ENCODE results near the gene CDCA4. TPM values are rescaled to one million over a fixed set of nuclear protein-coding genes. Genes with fewer than 3 reads are reported as not detected.
"Not testable (repeated sequence)": the region's sequence is repeated elsewhere in the genome, so short reads cannot be mapped to it uniquely, and the experiment has no call there.

CDCA4 gene
- total RNA-seq, 4 donors from 2014 or later = 27.7 to 38.6 (median 35.8) TPM

DNA sequence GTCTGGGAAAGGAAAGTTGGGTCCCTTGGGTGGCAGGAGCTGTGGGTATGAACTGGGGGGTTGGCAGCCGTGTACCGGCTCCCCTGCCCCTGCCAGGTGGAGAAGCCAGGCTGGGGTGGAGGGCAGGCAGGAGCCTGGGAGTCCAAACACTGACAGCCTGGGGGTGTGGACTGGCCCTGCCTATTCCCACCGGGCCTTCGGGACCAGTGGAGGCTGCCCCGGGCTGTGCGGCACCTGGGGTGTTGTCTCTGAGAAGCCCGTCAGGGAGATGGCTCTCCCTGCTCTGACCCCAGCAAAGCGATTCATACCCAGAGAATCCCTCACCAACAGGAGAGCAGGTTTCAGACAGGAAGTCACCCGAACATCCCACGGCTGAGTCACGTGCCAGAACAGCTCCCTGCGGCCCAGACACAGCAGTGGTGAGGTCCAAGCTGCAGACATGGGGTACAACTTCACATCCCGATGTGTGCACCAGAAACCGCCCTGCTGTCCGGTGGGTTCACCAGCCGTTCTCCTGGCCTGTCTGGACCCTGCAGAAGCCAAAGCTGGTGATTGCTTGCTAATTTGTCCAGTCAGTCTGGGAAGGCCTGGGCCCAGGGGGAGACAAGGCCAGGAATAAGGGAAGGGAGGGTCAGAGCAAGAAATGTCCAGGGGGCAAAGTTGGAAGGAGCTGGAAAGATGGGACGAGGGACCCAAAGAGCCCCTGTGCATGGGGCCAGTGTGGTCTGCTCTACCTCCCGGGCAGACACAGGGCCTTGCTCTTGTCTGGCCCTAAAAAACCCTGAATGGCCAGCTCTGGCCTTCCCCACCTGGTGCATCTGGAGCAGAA is 46.5 kb upstream of the CDCA4 start:
- 72% methylated on average over 11 of the region's 18 CpGs for WGBS
- H3K4me1 ChIP-seq = peaks cover 8% of the 10 kb centered on the region
- H3K9me3 ChIP-seq = no peaks in the 10 kb centered on the region
- peaks cover 7% of the 10 kb centered on the region for H3K27me3 ChIP-seq
- no peaks in the 10 kb centered on the region for H3K36me3 ChIP-seq
- no peak for DNase-seq (ENCODE audit: low spot score in 2 of 2)
- TF ChIP-seq EP300 (IDR thresholded peaks at IDR 0.05) (no peak), POLR2AphosphoS5 (IDR thresholded peaks at IDR 0.05) (no peak), POLR2A (IDR thresholded peaks at IDR 0.05) (no peak)
- TF ChIP-seq, protein P1, sequence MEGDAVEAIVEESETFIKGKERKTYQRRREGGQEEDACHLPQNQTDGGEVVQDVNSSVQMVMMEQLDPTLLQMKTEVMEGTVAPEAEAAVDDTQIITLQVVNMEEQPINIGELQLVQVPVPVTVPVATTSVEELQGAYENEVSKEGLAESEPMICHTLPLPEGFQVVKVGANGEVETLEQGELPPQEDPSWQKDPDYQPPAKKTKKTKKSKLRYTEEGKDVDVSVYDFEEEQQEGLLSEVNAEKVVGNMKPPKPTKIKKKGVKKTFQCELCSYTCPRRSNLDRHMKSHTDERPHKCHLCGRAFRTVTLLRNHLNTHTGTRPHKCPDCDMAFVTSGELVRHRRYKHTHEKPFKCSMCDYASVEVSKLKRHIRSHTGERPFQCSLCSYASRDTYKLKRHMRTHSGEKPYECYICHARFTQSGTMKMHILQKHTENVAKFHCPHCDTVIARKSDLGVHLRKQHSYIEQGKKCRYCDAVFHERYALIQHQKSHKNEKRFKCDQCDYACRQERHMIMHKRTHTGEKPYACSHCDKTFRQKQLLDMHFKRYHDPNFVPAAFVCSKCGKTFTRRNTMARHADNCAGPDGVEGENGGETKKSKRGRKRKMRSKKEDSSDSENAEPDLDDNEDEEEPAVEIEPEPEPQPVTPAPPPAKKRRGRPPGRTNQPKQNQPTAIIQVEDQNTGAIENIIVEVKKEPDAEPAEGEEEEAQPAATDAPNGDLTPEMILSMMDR (IDR thresholded peaks at IDR 0.05) = no peak
- H3K4me3 ChIP-seq = no peak overlapping the region
- no peak overlapping the region for H3K27ac ChIP-seq

DNA sequence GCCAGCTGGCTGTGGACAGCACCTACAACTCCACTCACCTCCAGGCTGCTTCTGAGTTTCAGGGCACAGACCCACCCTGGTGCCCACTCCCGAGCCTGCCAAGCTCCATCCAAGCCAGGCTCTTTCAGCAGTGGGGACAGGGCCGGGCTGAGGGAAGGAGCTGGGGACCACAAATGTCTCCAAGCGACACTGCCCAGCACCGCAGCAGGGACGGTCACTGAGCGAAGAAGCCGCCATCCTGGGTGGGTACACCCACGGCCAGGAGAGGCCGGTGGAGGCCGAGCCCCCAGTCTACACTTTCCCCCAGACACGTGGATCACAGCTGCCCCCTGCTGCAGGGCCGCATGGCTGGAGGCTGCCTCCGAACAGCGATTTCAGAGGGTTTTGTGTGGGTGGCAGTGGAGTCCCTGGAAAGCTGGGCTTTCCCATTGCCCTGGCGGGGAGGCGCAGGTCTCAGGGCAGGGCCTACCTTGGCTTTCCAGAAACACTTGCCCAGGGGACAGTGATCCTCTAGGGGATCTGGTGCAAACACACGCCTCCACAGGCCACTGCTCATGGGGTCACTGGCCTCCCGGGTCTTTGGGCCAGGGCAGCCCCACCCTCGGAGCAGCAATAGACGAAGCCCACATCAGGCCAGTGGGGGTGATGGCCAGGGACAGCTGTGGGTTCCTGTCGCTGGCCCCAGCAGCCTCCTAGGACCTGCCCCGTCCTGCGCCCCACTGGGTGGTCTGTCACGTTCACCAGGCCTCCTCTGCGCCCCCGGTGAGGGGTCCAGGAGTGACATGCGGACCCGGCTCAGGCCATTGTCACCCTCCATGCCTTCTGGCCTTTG is 45.6 kb upstream of the CDCA4 start:
- TF ChIP-seq POLR2A (IDR thresholded peaks at IDR 0.05) = no peak
- TF ChIP-seq EP300 (IDR thresholded peaks at IDR 0.05) = no peak
- TF ChIP-seq POLR2AphosphoS5 (IDR thresholded peaks at IDR 0.05) = no peak
- TF ChIP-seq, protein P1 (IDR thresholded peaks at IDR 0.05) = no peak
- Histone ChIP-seq H3K36me3 (no peaks in the 10 kb centered on the region), H3K4me3 (no peak overlapping the region), H3K4me1 (peaks cover 8% of the 10 kb centered on the region), H3K9me3 (no peaks in the 10 kb centered on the region), H3K27me3 (peaks cover 1% of the 10 kb centered on the region), H3K27ac (no peak overlapping the region)
- WGBS = 80% methylated on average over 5 of the region's 28 CpGs
- DNase-seq (ENCODE audit: low spot score in 2 of 2) = peak; percentile 67 to 76

DNA sequence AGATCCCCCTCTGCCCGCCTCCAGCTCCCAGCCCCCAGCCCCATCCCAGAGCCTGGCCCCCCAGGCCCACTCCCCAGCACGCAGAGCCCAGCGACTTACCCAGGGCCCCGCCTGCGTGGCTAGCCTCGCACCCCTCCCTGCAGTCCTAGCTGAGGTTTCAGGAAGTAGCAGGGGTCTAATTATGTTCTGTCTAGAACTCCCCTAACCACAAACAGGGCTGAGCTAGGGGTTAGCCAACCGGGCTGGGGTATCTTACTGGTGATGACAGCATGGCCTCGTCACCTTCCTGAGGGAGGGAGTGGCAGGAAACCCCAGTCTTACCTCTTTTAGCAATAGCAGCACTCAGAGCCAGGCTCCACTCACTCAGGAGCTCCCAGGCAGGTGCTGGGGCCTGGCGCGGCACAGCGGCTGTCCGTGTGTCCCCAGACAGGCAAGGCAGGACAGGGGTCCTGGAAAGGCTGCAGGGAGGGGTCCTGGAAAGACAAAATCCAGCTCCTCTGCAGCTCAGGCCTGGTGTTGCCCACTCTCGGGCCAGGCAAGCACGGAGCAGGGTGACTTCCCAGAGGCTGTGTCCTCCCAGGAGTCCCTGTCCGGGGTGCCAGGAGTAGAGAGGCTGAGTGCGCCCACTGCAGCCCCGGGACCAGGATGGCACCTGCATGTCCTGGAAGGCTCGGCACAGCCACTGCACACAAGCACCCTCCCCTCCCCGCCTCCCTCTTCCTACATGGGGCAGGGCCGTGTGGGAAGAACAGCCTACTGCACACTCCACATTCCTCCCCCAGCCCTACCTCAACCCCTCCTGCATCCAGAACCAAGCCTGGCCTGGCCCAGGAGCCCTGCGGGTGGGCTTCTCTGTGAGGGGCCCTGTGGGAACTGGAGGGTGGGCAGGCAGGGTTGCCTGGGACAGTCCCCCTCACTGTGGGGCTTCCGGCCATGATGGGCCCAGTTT is 44.7 kb upstream of the CDCA4 start, which contains the start of gene GPR132:
Gene GPR132, minus strand, starts transcription at position 151 of the 949 bp plus-strand sequence. CDS start 10,010 bp downstream, outside the sequence.
- no peaks in the 10 kb centered on the region for H3K36me3 ChIP-seq
- no peaks in the 10 kb centered on the region for H3K9me3 ChIP-seq
- 39% methylated on average over 7 of the region's 22 CpGs for WGBS
- peak in 1 of 2 donors; percentile 67 for TF ChIP-seq POLR2A (IDR thresholded peaks at IDR 0.05)
- TF ChIP-seq, protein P1 (IDR thresholded peaks at IDR 0.05) = no peak
- H3K27ac ChIP-seq = peak within 1 kb of the TSS; percentile 46
- peak; percentile 77 to 82 for DNase-seq (ENCODE audit: low spot score in 2 of 2)
- H3K4me1 ChIP-seq = peaks cover 8% of the 10 kb centered on the region
- H3K27me3 ChIP-seq = no peaks in the 10 kb centered on the region
- H3K4me3 ChIP-seq = peak within 1 kb of the TSS; percentile 36

DNA sequence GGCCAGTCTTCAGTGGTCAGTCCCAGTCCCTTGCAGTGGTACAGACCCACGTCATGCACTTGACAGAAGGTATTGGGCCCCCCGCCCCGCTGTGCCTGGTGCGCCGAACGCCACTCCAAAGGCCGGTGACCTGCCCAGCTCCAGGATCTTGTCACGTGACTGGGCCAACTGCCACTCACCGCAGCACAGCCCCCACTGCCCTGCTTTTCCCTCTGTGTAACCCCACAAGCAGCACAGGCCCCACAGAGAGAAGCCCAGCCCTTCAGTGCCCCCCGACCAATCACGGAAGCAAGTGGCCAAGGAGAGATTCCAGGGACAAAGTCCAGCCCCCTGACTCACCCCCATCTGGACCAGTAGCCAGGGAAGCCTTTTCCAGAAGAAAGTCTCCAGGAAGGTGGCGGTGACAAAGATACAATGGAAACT is 43.8 kb upstream of the CDCA4 start:
- Histone ChIP-seq H3K27me3 (no peaks in the 10 kb centered on the region), H3K4me1 (peaks cover 15% of the 10 kb centered on the region), H3K27ac (peak overlapping the region; percentile 46), H3K4me3 (peak overlapping the region; percentile 36), H3K9me3 (no peaks in the 10 kb centered on the region), H3K36me3 (no peaks in the 10 kb centered on the region)
- TF ChIP-seq POLR2A (IDR thresholded peaks at IDR 0.05) = no peak
- no peak for TF ChIP-seq POLR2AphosphoS5 (IDR thresholded peaks at IDR 0.05)
- 71% methylated on average over 12 of the region's 12 CpGs for WGBS
- peak in 1 of 2 donors; percentile 65 for DNase-seq (ENCODE audit: low spot score in 2 of 2)

DNA sequence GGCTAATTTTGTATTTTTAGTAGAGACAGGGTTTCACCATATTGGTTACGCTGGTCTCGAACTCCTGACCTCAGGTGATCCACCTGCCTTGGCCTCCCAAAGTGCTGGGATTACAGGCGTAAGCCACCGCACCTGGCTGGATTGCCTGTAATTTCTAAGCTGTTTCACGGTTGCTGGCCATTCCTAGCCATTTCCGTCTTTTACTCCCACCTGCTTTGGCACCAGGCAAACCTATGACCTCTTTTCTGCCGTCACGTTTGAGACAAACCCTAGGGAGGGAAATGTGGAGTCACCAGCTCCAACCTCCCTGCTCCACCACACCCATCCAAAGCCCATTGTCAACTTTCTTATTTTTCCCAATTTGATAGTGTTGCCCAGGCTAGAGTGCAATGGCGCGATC is 43.1 kb upstream of the CDCA4 start:
- TF ChIP-seq, protein P1 (IDR thresholded peaks at IDR 0.05) = no peak
- TF ChIP-seq POLR2AphosphoS5 (IDR thresholded peaks at IDR 0.05) = no peak
- no peak for TF ChIP-seq EP300 (IDR thresholded peaks at IDR 0.05)
- H3K4me3 ChIP-seq = peak overlapping the region; percentile 36
- peak overlapping the region; percentile 46 for H3K27ac ChIP-seq
- H3K27me3 ChIP-seq = no peaks in the 10 kb centered on the region
- H3K9me3 ChIP-seq = no peaks in the 10 kb centered on the region
- 79% methylated on average over 10 of the region's 10 CpGs for WGBS
- no peaks in the 10 kb centered on the region for H3K36me3 ChIP-seq
- H3K4me1 ChIP-seq = peaks cover 22% of the 10 kb centered on the region
- DNase-seq (ENCODE audit: low spot score in 2 of 2) = no peak

DNA sequence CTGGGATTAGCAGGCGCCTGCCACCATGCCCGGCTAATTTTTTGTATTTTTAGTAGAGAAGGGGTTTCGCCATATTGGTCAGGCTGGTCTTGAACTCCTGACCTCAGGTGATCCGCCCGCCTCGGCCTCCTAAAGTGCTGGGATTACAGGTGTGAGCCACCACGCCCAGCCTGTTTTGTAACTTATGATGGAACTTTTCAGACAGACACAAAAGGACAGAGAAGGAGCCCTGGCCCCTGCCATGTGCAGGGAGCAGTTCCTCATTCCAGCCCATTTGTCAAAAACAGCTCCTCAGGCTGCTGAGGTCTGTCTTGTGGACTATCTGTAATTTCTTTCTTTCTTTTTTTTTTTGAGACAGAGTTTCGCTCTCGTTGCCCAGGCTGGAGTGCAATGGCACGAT is 42.6 kb upstream of the CDCA4 start:
- 80% methylated on average over 10 of the region's 10 CpGs for WGBS
- not testable (repeated sequence) for H3K27ac ChIP-seq
- peaks cover 27% of the 10 kb centered on the region for H3K4me1 ChIP-seq

More for the DNA sequence above, 42.6 kb upstream of the CDCA4 start:
- not testable (repeated sequence) for H3K9me3 ChIP-seq, H3K36me3 ChIP-seq, H3K27me3 ChIP-seq, H3K4me3 ChIP-seq
- DNase-seq (ENCODE audit: low spot score in 2 of 2) = peak in 1 of 2 donors; percentile 53
